Panc1 (cell line): ENCODE data around the gene NEK6. TPM values are rescaled to one million over a fixed set of nuclear protein-coding genes. Genes with fewer than 3 reads are reported as not detected.

Source experiments
- ATAC-seq: fragments of 200-7000 bp; cut with Tn5 transposase; 2 replicates; pipeline ENCODE4 v1.9.1; 2020; ENCODE audit warnings: mild to moderate bottlenecking, moderate library complexity
- BruUV-seq: library from RNA; stranded (reverse); fragments of 400-500 nt; replicated peaks from 2 replicates; lab custom pipeline; 2021; lab: Mats Ljungman, UMichigan
- CTCF ChIA-PET: fragments of 300-600 bp; sonication (Branson Sonifier 250); formaldehyde crosslinking; loops from one replicate; lab custom pipeline; 2022; ENCODE audit warnings: antibody characterized with exemption; lab: Charles Lee
- POLR2A ChIA-PET: fragments of 300-600 bp; sonication (Branson Sonifier 250); formaldehyde crosslinking; loops from one replicate; lab custom pipeline; 2022; ENCODE audit warnings: antibody characterized with exemption; lab: Charles Lee
- DNase-seq: peaks from one replicate; pipeline ENCODE4 v3.0.0-alpha.2; 2010; ENCODE audit warnings: low read depth, low spot score
- H3K27ac ChIP-seq: 2 replicates; pipeline ENCODE4 v1.5.1; 2011; ENCODE audit warnings: mild to moderate bottlenecking, low read length, inconsistent platforms
- H3K27me3 ChIP-seq: fragments of 200-500 bp; sonication (Bioruptor generic); 2 replicates; pipeline ENCODE4 v1.6.0; 2014; ENCODE audit warnings: low read length, inconsistent platforms; ENCODE audit not compliant: control insufficient read depth, insufficient read depth
- H3K36me3 ChIP-seq: fragments of 200-500 bp; sonication (Bioruptor generic); 2 replicates; pipeline ENCODE4 v1.5.1; 2014; ENCODE audit warnings: inconsistent platforms, mild to moderate bottlenecking, low read length, moderate library complexity; ENCODE audit not compliant: control insufficient read depth, insufficient read depth
- H3K4me1 ChIP-seq: 2 replicates; pipeline ENCODE4 v1.5.1; 2011; ENCODE audit warnings: inconsistent platforms, mild to moderate bottlenecking, low read length, moderate library complexity; ENCODE audit not compliant: control insufficient read depth, insufficient read depth
- H3K4me3 ChIP-seq, 2 experiments: 2 replicates each; pipeline ENCODE4 v1.5.1; 2011 to 2012; ENCODE audit warnings: low read depth in 2 of 2, low read length in 2 of 2, mild to moderate bottlenecking in 2 of 2, inconsistent platforms in 1 of 2, moderate library complexity in 1 of 2
- H3K9me3 ChIP-seq: fragments of 200-500 bp; sonication (Bioruptor generic); 2 replicates; pipeline ENCODE4 v1.5.1; 2014; ENCODE audit warnings: low read depth, mild to moderate bottlenecking, inconsistent platforms, low read length, moderate library complexity; ENCODE audit not compliant: control insufficient read depth, insufficient read depth
- POLR2AphosphoS5 ChIP-seq: IDR thresholded peaks from 2 replicates; pipeline ENCODE4 v1.6.1; 2012; ENCODE audit warnings: mild to moderate bottlenecking, low read depth, low read length, moderate library complexity
- SIN3A ChIP-seq: IDR thresholded peaks from 2 replicates; pipeline ENCODE4 v1.6.1; 2012; ENCODE audit warnings: low read depth, mild to moderate bottlenecking, low read length, moderate library complexity, borderline replicate concordance; ENCODE audit not compliant: insufficient read depth
- TCF7L2 ChIP-seq: IDR thresholded peaks from 2 replicates; pipeline ENCODE4 v1.6.1; 2011; ENCODE audit warnings: mild to moderate bottlenecking, low read depth, low read length, inconsistent platforms
- in situ Hi-C: cut with HindIII; loops from 2 replicates; pipeline ENCODE4 v1.10.0; 2016; ENCODE audit warnings: low sequenced_read_pairs, low pct_unique_long_range_greater_than_20kb
- intact Hi-C: fragments of 100-400 bp; cut with micrococcal nuclease; formaldehyde crosslinking; loops from one replicate; pipeline ENCODE4 v1.10.0; 2022; ENCODE audit not compliant: unreplicated experiment
- total RNA-seq: library from RNA; stranded (reverse); gene quantifications from one replicate; pipeline ENCODE4 v1.2.1, GENCODE V29; 2021; ENCODE audit not compliant: unreplicated experiment
- TF ChIP-seq, protein P1 (sequence below): fragments of 450-650 bp; IDR thresholded peaks from 2 replicates; pipeline ENCODE4 v1.5.1; 2017; ENCODE audit warnings: mild to moderate bottlenecking
- TF ChIP-seq, protein P2 (sequence below), 2 experiments: IDR thresholded peaks; 2 replicates each; pipeline ENCODE4 v1.6.1; 2011 to 2012; ENCODE audit warnings: low read depth in 2 of 2, control low read depth in 1 of 2, low read length in 1 of 2, mild to moderate bottlenecking in 1 of 2, moderate library complexity in 1 of 2; ENCODE audit not compliant: insufficient read depth in 1 of 2

Gene NEK6
- total RNA-seq, 1 experiment from 2014 or later: 56.3 TPM

- TF ChIP-seq POLR2AphosphoS5: no peak
- TF ChIP-seq, protein P1, sequence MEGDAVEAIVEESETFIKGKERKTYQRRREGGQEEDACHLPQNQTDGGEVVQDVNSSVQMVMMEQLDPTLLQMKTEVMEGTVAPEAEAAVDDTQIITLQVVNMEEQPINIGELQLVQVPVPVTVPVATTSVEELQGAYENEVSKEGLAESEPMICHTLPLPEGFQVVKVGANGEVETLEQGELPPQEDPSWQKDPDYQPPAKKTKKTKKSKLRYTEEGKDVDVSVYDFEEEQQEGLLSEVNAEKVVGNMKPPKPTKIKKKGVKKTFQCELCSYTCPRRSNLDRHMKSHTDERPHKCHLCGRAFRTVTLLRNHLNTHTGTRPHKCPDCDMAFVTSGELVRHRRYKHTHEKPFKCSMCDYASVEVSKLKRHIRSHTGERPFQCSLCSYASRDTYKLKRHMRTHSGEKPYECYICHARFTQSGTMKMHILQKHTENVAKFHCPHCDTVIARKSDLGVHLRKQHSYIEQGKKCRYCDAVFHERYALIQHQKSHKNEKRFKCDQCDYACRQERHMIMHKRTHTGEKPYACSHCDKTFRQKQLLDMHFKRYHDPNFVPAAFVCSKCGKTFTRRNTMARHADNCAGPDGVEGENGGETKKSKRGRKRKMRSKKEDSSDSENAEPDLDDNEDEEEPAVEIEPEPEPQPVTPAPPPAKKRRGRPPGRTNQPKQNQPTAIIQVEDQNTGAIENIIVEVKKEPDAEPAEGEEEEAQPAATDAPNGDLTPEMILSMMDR: no peak
- no peak for TF ChIP-seq TCF7L2
- TF ChIP-seq, protein P2, sequence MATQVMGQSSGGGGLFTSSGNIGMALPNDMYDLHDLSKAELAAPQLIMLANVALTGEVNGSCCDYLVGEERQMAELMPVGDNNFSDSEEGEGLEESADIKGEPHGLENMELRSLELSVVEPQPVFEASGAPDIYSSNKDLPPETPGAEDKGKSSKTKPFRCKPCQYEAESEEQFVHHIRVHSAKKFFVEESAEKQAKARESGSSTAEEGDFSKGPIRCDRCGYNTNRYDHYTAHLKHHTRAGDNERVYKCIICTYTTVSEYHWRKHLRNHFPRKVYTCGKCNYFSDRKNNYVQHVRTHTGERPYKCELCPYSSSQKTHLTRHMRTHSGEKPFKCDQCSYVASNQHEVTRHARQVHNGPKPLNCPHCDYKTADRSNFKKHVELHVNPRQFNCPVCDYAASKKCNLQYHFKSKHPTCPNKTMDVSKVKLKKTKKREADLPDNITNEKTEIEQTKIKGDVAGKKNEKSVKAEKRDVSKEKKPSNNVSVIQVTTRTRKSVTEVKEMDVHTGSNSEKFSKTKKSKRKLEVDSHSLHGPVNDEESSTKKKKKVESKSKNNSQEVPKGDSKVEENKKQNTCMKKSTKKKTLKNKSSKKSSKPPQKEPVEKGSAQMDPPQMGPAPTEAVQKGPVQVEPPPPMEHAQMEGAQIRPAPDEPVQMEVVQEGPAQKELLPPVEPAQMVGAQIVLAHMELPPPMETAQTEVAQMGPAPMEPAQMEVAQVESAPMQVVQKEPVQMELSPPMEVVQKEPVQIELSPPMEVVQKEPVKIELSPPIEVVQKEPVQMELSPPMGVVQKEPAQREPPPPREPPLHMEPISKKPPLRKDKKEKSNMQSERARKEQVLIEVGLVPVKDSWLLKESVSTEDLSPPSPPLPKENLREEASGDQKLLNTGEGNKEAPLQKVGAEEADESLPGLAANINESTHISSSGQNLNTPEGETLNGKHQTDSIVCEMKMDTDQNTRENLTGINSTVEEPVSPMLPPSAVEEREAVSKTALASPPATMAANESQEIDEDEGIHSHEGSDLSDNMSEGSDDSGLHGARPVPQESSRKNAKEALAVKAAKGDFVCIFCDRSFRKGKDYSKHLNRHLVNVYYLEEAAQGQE (IDR thresholded peaks at IDR 0.05; ENCODE audit: insufficient read depth in 1 of 2, low read depth in 2 of 2, low read length in 1 of 2): no peak
- no peak for TF ChIP-seq SIN3A
- no peaks in the 10 kb centered on the region for H3K36me3 ChIP-seq
- CTCF ChIA-PET: no interaction called here
- H3K4me1 ChIP-seq: peaks cover 82% of the 10 kb centered on the region
- BruUV-seq: no TSS peak
- H3K27me3 ChIP-seq: no peaks in the 10 kb centered on the region
- in situ Hi-C loops: no loop called here
- no peak for ATAC-seq
- intact Hi-C loops: no loop called here
- POLR2A ChIA-PET: no interaction called here
- peak overlapping the region; percentile 94 for H3K27ac ChIP-seq
- no peaks in the 10 kb centered on the region for H3K9me3 ChIP-seq
- DNase-seq: no peak
- no peak overlapping the region for H3K4me3 ChIP-seq
Observed at GRCh38 chr9:124302921-124303320, 45.2 kb downstream of the NEK6 start.

- POLR2A ChIA-PET: no interaction called here
- Histone ChIP-seq H3K36me3 (no peaks in the 10 kb centered on the region), H3K27me3 (no peaks in the 10 kb centered on the region), H3K9me3 (no peaks in the 10 kb centered on the region), H3K4me3 (no peak overlapping the region), H3K27ac (peak overlapping the region; percentile 94), H3K4me1 (peaks cover 77% of the 10 kb centered on the region)
- intact Hi-C loops (no loop called here), in situ Hi-C loops (no loop called here)
- CTCF ChIA-PET: no interaction called here
- TF ChIP-seq POLR2AphosphoS5 (no peak), TCF7L2 (no peak), SIN3A (no peak)
- TF ChIP-seq, protein P1: no peak
- TF ChIP-seq, protein P2 (IDR thresholded peaks at IDR 0.05; ENCODE audit: insufficient read depth in 1 of 2, low read depth in 2 of 2, low read length in 1 of 2): no peak
- BruUV-seq: no TSS peak
- ATAC-seq (no peak), DNase-seq (no peak)
Observed at GRCh38 chr9:124303762-124304161, 46.0 kb downstream of the NEK6 start.
